GM21737 (cell line): ENCODE measurements around the gene INPP4B.

ENCODE experiments used
- ATAC-seq: cut with Tn5 transposase; IDR thresholded peaks from one replicate; pipeline ENCODE4 v1.9.1; 2021; ENCODE audit warnings: mild to moderate bottlenecking, moderate library complexity; ENCODE audit not compliant: unreplicated experiment

Gene INPP4B

GRCh38 chr4:142497606-142498005 lies 348.5 kb downstream of the INPP4B start:
- no peak for ATAC-seq

GRCh38 chr4:142493255-142494110 lies 352.6 kb downstream of the INPP4B start:
- no peak for ATAC-seq

- no peak for ATAC-seq
These were observed 360.6 kb downstream of the INPP4B start for GRCh38 chr4:142485452-142485851.

DNA sequence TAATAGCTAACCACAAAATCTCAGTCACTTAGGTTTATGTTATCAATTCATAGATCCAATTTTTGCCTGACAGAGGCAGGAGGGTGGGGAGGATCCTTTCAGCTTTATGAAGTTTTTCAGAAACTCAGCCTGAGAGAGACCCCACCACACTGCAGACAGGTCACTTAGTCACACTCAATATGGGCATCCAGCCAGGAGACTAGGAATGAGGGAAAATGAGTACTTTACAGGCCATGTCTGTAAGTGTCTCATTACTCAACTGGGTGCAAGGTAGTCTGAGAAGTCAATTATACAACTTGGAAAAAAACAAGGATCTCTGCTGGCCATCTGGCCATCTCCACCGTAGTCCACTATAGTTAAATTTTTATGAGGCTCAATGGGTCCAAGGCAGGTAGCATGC lies 365.9 kb downstream of the INPP4B start:
- ATAC-seq, result no peak

- no peak for ATAC-seq
These were observed 370.4 kb downstream of the INPP4B start for GRCh38 chr4:142475663-142476062.

DNA sequence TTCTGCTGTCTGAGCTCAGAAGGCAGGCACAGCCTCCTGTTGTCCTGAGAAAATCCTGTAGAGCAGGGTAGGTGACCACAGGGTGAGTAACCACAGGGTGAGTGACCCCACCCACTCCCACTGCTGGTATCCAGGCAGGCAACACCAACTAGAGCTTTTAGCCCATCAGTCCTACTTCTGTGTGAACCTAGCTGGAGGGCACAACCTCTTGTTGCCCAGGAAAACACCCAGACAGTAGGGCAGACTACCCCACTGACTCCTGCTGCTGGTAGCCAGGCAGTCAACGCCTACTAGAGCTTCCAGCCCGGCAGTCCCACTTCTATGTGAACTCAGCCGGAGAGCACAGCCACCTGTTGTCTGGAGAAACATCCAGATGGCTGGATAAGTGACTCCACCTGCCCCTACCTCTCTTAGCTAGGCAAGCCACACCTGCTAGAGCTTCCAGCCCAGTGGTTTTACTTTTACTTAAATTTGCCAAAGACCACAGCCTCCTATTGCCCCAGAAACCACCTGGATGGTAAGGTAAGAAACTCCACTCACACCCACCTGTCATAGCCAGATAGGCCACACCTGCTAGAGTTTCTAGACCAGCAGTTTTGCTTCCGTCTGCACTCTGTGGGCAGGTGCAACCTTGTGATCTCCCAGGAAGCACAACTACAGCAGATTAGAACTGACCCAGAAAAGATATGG lies 371.6 kb downstream of the INPP4B start:
- no peak for ATAC-seq

- no peak for ATAC-seq
These were observed 372.2 kb downstream of the INPP4B start for GRCh38 chr4:142473960-142474338.

DNA sequence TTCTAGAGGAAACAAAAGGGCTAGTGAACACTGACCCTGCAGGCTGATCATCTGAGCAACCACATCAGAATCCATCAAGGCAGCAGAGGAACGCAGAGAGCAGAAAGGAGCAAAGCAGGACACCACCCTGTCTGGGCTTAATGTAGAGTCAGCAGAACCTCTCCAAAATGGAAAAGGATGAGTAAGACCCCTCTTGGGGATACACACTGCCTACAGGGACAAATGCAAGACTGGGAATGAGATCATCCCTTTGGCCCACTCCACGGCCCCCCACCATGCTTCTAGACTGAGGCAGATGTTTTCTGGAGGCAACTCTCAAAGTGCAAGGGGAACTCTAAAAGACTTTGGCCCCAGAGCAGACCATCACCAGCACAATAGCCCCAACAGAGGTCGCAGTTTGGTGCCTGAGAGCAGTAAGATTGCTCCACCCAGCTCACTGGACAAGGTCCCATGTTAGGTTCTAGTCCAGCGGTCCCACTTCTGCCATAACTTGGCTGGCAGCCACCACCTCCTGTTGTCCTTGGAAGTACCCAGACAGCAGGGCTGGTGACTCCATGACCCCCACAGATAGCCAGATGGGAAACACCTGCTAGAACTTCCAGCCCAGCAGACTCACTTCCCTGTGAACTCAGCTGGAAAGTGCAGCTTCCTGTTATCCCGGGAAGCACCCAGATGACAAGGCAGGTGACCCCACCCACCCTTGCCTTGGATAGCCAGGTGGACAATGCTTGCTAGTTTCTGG lies 372.7 kb downstream of the INPP4B start:
- no peak for ATAC-seq

GRCh38 chr4:142467088-142467487 lies 379.0 kb downstream of the INPP4B start:
- ATAC-seq, result no peak

DNA sequence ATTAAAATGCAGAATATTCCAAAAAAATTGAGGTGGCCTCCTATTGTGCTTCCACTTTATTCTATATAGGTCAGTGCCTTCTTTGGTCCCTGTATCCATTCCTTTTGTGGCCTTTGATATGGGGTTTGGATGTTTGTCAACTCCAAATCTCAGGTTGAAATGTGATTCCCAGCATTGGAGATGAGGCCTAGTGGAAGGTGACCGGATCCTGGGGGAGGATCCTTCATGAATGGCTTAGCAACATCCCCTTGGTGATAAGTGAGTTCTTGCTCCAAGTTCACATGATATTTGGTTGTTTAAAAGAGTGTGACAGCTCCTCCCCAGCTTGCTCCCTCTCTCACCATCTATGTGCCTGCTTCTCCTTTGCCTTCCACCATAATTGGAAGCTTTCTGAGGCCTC lies 380.6 kb downstream of the INPP4B start:
- ATAC-seq, result no peak

DNA sequence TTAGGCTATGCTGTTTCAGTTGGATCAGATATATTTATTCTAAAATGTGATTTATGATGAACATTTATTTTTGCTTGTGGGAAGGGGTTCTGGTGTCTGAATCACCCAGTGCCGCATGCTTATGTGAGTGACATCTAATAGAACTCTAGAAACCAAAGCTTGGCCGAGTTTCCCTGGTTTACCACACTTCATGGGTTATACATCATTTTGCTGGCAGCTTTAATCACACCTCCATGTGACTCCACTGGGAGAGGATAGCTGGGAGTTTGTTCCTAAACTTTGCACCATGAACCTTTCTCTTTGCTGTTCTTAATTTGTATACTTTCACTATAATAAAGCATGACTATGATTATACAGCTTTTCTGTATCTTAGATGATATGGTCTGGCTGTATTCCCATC lies 382.9 kb downstream of the INPP4B start:
- ATAC-seq, result no peak

DNA sequence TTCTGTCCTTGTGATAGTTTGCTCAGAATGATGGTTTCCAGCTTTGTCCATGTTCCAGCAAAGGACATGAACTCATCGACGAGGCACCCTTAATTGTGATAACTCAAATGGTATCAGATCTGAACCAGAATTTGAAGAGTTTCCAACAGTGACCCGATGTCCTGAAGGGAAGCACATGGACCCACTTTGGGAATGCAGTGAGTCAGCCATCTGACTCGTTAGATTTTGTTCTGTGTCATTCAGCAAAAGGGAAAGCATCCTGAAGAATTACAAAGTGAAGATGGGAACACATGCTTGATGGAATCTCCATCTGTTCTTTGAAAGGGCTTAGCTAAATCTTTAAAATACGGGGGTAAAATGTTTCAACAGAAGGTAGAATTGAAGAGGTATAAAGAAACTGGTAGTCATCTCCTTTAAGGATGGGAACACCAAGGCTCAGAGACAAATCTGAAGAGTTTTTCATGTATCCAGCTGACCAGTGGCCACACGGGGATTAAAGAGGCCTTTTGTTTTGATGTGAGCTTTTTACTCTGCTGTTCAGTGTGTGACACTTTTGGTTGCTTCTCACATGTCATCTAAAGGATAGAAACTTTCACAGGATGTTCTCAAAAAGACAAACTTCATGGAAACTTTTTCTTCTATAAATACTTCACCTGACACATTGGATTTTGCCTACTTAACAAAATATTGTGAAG lies 393.8 kb downstream of the INPP4B start:
- ATAC-seq, result no peak

- ATAC-seq, result no peak
These were observed 396.2 kb downstream of the INPP4B start for GRCh38 chr4:142449771-142450373.

DNA sequence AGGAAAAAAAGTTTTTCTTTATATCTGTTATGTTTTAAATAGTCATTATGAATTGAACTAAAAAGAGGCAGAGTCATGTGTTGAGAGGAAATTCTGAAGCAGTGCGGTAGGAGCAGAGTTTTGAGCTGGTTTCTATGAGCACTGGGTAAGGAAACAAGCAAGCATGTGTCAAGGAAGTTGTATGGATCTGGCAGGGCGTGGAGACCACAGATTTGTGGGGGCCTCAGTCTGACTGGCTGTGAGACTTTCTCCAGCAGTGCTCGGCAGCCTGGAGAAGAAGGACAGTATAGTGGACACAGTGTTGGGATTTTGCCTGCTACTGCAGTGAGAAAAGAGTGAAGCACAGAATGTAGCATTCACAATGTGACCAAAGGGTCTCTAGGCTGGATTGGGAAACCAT lies 399.1 kb downstream of the INPP4B start:
- ATAC-seq, result no peak

- no peak for ATAC-seq
These were observed 402.6 kb downstream of the INPP4B start for GRCh38 chr4:142443469-142443868.

GRCh38 chr4:142440093-142440492 lies 406.0 kb downstream of the INPP4B start:
- no peak for ATAC-seq

DNA sequence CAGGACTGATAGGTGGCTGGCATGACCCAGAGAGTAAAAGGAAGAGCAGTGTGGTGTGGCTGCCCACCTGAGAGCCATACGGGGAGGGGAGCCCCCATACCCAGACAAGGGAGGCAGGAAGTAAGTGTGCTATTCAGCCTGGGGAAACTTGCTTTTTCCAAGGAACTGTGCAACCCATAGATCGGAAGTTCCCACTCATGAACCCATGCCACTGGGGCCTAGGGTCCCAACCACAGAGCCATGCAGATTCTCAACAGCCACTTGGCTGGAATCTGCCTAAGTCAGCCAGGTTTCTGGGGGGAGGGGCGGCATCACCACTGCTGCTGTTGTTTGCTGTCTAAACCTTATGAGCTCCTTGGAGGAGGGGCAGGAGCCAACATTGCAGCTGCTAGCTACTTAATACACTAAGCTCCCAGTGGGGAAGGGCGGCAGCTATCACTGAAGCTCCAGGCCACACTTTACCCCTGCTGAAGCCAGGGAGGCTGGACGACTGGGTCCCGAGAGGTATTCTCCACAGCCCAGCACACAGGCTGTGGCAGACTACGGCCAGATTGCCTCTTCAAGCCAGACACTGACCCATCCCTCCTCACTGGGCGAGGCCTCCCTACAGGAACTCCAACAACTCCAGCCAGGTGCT lies 410.4 kb downstream of the INPP4B start:
- no peak for ATAC-seq

DNA sequence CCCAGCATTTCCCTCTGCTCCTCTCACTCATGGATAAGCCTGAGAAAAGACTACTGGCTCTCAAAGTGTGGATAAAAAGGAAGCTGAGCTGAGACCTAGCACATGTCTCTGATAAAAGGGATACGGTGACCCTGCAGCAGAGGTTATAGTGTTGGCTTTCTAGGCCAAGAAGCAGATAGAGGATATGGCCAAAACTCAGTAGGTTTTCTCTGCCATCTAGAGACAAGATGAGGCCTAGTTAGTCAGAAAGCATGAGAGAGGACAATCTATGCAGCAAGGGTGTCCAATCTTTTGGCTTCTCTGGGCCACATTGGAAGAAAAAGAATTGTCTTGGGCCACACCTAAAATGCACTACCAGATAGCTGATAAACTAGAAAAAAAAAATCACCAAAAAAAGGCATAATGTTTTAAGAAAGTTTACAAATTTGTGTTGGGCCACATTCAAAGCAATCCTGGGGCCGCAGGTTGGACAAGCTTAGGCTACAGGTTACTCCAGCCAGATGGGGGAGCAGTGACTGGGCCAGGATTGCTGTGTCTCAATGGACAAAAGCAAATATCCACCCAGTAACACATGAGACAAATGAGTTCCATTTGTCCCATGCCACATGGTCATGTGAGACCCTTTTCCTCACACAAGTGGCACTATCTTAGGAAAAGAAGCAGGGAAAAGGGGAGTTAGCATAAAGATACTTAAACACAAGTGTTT lies 411.4 kb downstream of the INPP4B start:
- no peak for ATAC-seq

DNA sequence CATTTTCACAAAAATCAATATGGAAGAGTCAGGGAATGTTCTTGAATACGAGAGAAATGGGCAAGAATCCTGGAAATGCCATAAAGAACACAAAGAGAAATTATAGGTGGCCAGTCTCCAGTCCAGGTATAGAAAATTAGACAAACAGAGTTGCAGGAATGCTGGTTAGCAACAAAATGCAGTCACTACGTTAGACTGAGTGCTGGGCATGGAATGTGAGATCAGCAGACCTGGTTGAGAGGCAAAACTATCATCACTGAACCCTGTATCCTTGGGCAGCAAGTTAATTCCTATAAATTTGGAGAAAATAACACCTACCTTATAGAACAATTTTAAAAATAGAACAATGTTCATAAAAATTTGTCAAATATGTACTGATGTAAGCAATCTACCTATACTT lies 417.4 kb downstream of the INPP4B start:
- ATAC-seq, result no peak

GRCh38 chr4:142427456-142427855 lies 418.6 kb downstream of the INPP4B start:
- ATAC-seq, result no peak
